Cardiac septum (tissue), 1 donor: Measurements from ENCODE around the gene GRB2. TPM values are rescaled to one million over a fixed set of nuclear protein-coding genes. Genes with fewer than 3 reads are reported as not detected.
"Not testable (repeated sequence)": the region's sequence is repeated elsewhere in the genome, so short reads cannot be mapped to it uniquely, and the experiment has no call there.

Experiments used
- DNase-seq: peaks from one replicate; pipeline ENCODE4 v3.0.0-alpha.2; 2020; ENCODE audit warnings: low spot score
- intact Hi-C: fragments of 100-400 bp; cut with DNase I; formaldehyde crosslinking; loops from one replicate; pipeline ENCODE4 v1.14.0; 2022
- total RNA-seq: library from RNA; stranded (reverse); fragmentation: NEBNext Ultra II Directional; extraction: Animal tissue kit (Norgen Biotek cat#: 25700); gene quantifications from one replicate; pipeline ENCODE4 v1.2.1, GENCODE V29; 2021
- donor health status: DM: no; HTN: no; CAD: no.

Gene GRB2
- total RNA-seq, 1 donor from 2014 or later: 57.1 TPM

DNA sequence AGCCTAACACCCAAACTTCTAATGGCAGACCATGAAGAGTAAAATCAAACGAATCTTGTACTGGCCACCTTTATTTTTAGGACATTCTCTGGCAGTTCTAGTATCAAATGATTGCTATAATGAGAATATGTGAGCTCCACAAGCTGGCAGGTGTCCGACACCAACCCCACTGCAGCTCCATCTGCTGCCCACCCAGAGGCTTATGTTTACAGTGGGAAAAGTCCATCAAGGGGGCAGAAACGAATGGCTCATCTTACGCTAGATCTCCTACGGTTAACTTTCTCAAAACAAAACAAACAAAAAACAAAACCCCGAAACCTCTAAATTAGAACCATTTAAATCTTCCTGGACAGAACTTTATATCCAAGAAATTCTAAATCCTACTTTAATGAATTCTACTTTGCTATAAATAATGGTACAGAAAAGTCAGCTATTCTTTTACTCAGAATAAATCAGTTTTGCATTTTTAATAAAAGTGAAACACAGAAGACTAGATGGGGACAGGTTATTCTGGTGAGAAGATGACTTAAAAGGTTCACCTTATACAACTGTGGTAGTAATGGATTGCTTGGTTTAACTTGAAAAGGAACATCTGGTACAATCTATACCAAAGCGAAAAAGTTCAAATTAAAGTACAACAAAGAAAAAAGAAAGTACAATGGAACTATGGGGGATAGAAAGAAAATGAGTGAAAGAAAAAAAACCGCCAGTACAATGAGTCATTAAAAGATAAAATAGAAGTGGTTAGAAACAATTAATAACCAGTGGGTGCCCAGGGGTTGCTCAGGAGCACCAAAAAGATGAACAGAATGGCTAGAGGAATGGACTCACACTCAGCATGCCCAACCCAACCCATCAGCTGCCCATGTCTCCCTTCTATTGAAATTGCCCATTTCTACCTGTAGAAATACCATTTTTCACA, 40.2 kb downstream of the GRB2 start:
- DNase-seq: no peak
- intact Hi-C loops: no loop called here

DNA sequence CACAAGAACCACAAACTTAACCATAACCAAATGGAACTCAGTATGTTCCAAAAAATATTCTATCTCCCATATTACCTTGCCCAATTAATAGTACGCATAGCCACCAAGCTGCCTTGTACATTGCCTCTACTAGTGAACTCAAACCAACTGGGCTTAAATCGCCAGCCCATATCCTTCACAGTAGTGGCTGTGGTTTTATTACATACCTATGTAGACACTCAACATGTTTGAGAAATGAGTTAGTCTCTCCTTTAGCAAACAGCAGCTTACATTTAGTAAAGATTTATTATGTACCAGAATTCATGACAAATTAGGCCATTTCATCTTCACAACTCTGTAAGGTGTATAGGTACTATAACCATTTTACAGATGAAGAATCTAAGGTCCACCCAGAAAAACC, 41.4 kb downstream of the GRB2 start:
- DNase-seq: no peak
- intact Hi-C loops: no loop called here

GRCh38 chr17:75361996-75362395, 43.5 kb downstream of the GRB2 start:
- intact Hi-C loops: no loop called here

DNA sequence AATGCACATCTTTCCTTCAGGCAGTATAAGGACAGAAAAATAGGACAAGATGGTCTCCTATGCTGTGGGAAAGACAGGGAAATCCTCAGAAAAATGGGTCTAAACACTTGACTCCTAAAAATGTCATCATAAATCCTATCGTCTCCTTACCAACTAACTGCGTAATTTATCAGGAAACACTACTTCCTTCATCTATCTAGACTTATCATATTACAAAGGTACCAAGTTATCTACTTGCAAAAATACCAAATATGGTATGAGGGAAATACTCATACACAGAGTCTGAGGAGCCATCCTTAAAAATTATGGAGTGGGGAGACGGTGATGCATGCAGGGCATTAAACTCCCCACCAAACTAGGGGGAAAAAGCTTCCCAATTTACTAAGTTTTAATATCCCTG, 44.1 kb downstream of the GRB2 start:
- intact Hi-C loops: no loop called here
- DNase-seq: no peak

More at GRCh38 chr17:75361996-75362395, 43.5 kb downstream of the GRB2 start:
- DNase-seq: no peak

DNA sequence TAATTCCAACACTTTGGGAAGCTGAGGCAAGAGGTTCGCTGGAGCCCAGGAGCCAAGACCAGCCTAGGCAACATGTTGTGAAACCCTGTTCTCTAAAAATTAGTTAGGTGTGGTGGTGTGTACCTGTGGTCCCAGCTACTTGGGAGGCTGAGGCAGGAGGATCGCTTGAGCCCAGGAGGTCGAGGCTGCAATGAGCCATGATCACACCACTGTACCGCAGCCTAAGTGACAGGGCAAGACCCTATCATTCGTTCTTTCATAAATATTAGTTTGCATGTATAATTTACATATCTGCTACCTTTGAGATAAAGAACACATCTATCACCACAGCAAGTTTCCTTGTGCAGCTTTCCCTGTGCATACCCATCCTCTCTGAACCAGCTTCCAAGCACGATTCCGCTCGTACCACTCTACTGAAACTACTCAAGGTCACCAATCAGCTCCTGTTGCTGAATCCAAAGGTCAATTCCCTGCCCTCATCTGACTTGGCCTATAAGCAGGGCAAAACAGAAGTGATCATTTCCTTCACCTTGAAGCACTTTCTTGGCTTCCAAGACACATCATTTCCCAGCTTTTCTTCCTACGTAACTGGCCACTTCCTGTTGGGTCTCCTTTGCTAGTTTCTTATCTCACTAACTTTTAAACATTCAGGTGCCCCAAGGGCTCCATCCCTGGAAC, 49.1 kb downstream of the GRB2 start:
- intact Hi-C loops: no loop called here
- DNase-seq: no peak

GRCh38 chr17:75353176-75353575, 52.3 kb downstream of the GRB2 start:
- intact Hi-C loops: no loop called here
- DNase-seq: no peak

- intact Hi-C loops: no loop called here
- no peak for DNase-seq
Measured at GRCh38 chr17:75352079-75352569, 53.4 kb downstream of the GRB2 start.

DNA sequence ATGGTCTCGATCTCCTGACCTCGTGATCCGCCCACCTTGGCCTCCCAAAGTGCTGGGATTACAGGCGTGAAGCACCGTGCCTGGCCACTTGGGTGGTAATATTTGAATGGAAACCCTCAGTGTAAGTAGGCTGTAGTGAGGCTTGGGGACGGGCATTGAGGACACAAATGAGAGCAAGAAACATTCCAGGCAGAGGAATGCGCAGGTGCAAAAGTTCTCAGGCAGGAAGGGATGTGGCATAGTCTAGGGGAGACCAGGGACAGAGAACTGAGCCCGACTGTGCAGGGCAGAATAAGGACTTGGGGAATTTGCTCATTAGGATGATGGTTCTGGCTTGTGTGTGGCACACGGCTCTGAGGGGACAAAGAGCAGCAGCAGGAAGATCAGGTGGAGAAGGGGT, 54.8 kb downstream of the GRB2 start:
- DNase-seq: no peak
- intact Hi-C loops: no loop called here

DNA sequence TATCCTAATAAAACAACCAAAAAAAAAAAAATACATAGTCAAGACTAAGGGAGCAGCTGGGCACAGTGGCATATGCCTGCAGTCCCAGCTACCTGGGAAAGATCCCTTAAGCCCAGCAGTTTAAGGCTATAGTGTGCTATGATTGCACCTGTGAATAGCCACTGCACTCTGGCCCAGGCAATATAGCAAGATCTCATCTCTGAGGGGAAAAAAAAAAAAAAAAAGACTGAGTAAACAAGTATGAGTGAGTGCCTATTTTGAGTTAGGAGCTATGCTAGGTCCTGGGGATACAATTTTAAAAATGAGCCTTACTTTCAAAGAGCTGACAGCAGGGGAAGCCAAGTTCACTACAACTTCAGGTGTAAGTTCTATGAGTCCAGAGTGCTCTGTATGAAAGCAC, 55.4 kb downstream of the GRB2 start:
- DNase-seq: no peak
- intact Hi-C loops: no loop called here

DNA sequence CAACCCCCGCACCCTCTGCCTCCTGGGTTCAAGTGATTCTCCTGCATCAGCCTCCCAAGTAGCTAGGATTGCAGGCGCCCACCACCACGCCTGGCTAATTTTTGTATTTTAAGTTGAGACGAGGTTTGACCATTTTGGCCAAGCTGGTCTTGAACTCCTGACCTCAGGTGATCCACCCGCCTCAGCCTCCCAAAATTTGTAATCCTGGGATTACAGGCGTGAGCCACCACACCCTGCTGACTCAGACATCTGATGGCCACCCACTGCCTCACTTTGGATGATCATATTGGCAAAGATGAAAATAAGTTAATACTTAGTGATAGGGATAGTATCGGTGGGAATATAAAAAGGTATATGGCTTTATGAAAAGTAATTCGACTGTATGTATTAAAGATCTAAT, 55.9 kb downstream of the GRB2 start:
- no peak for DNase-seq
- intact Hi-C loops: no loop called here

DNA sequence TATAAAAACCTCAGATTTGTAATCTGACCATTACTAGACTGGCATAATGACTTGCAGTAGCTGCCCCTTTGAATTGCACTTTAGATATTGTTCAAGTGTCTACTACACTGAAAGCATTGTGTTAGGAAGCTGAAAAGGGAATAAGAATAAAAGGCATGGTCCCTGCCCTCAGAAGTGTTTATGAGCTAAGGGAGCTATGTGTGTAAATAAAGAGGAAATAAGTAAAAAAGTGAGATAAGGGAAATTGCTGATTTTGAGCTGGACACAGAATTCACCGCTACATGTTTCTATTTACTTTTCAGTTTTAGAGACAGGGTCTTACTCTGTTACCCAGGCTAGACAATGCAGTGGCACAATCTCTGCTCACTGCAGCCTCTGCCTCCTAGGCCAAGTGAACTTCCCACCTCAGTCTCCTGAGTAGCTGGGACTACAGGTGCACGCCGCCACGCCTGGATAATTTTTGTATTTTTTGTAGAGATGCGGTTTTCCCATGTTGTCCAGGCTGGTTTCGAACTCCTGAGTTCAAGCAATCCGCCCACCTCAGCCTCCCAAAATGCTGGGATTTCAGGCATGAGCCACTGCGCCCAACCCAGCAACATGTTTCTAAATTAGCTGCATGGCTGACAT, 57.0 kb downstream of the GRB2 start:
- intact Hi-C loops: no loop called here
- DNase-seq: no peak

GRCh38 chr17:75346906-75347305, 58.6 kb downstream of the GRB2 start:
- intact Hi-C loops: no loop called here
- no peak for DNase-seq

DNA sequence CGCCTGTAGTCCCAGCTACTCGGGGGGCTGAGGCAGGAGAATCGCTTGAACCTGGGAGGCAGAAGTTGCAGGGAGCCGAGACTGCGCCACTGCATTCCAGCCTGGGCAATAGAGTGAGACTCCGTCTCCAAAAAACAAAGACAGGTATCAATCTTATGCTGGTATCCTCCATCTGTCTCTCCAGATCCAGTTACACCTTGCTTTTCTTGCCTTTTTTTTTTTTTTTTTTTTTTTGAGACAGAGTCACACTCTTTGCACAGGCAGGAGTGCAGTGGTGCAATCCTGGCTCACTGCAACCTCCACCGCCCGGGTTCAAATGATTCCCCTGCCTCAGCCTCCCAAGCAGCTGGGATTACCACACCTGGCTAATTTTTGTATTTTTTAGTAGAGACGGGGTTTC, 59.1 kb downstream of the GRB2 start:
- DNase-seq, intact Hi-C loops: not testable (repeated sequence)

DNA sequence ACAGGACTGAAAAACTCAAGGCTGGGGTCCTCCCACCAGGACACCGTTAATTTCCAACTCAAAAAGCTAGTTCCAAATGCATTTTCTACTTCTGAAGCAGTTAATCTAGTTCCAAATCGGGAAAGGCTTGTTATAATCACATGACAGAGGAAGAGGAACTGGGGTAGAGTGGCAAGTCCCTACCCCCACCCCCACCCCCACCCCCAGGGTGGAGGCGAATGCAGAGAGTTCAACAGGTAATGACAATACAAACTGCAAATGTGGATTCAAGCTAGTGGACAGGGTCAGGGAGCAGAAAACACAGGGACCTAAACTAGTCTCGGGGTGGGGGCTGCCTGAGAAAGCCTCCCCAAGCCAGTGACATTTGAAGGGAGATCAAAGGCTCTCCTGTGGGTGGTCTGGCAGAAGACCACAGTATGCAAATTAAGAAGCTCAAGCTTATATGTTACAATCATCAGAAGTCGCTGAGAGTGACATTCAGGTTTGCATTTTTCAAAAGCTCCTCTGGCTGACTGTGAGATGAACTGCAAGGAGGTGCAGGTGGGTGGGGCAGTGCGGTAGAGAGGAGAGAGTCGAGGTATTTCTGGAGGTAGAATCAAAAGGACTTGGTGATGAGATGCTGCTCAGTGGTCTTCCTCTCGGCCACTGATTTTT, 59.8 kb downstream of the GRB2 start:
- DNase-seq: no peak
- intact Hi-C loops: no loop called here

DNA sequence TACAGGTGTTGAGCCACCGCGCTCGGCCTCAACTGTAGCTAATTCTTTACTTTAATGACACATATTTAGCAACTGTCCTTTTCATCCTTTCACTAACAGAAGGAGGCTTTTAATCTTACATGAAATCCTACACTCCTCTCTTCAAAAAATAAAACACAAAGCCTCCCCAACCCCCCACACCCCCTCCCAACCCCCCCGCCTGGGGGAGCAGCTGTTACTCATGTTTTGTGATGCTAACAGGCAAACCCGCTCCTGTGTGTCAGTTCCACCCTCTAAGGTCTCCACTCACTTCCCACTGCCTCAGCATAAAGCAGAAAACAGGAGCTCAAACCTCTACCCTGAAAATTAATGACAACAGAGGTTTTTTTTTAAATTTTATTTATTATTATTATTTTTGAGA, 60.8 kb downstream of the GRB2 start:
- no peak for DNase-seq
- intact Hi-C loops: no loop called here

- no peak for DNase-seq
- intact Hi-C loops: no loop called here
Measured at GRCh38 chr17:75342996-75343395, 62.5 kb downstream of the GRB2 start.

- intact Hi-C loops: no loop called here
Measured at GRCh38 chr17:75341784-75342486, 63.5 kb downstream of the GRB2 start.

GRCh38 chr17:75340631-75341030, 64.8 kb downstream of the GRB2 start:
- intact Hi-C loops: no loop called here
- DNase-seq: no peak

More at GRCh38 chr17:75341784-75342486, 63.5 kb downstream of the GRB2 start:
- no peak for DNase-seq

GRCh38 chr17:75339971-75340370, 65.5 kb downstream of the GRB2 start:
- no peak for DNase-seq
- intact Hi-C loops: no loop called here
